ENCODE results near the gene CD207.

The CD207 gene

GRCh38 chr2:70828914-70829824 lies 6.4 kb downstream of the CD207 start:
- H3K4me3 ChIP-seq (ENCODE audit: low read depth, low read length): no peak overlapping the region
- no peaks in the 10 kb centered on the region for H3K27me3 ChIP-seq (ENCODE audit: control insufficient read depth, insufficient read depth, low read length)
- no peak overlapping the region for H3K27ac ChIP-seq (ENCODE audit: low read depth, low read length)
- H3K9me3 ChIP-seq (ENCODE audit: control insufficient read depth, insufficient read depth, low read length): no peaks in the 10 kb centered on the region
- H3K9ac ChIP-seq (ENCODE audit: low read depth, low read length): no peak overlapping the region
- H3K36me3 ChIP-seq (ENCODE audit: control insufficient read depth, insufficient read depth, low read length): no peaks in the 10 kb centered on the region
- peaks cover 5% of the 10 kb centered on the region for H3K4me1 ChIP-seq (ENCODE audit: control insufficient read depth, insufficient read depth, low read length)

- Histone ChIP-seq H3K9me3 (ENCODE audit: control insufficient read depth, insufficient read depth, low read length) (no peaks in the 10 kb centered on the region), H3K4me1 (ENCODE audit: control insufficient read depth, insufficient read depth, low read length) (peaks cover 5% of the 10 kb centered on the region), H3K27me3 (ENCODE audit: control insufficient read depth, insufficient read depth, low read length) (no peaks in the 10 kb centered on the region), H3K9ac (ENCODE audit: low read depth, low read length) (no peak overlapping the region), H3K36me3 (ENCODE audit: control insufficient read depth, insufficient read depth, low read length) (no peaks in the 10 kb centered on the region), H3K27ac (ENCODE audit: low read depth, low read length) (no peak overlapping the region), H3K4me3 (ENCODE audit: low read depth, low read length) (no peak overlapping the region)
Observed at GRCh38 chr2:70828115-70828514, 7.5 kb downstream of the CD207 start.

GRCh38 chr2:70827388-70827787 lies 8.2 kb downstream of the CD207 start:
- Histone ChIP-seq H3K9me3 (ENCODE audit: control insufficient read depth, insufficient read depth, low read length) (no peaks in the 10 kb centered on the region), H3K27me3 (ENCODE audit: control insufficient read depth, insufficient read depth, low read length) (no peaks in the 10 kb centered on the region), H3K4me1 (ENCODE audit: control insufficient read depth, insufficient read depth, low read length) (peaks cover 5% of the 10 kb centered on the region), H3K27ac (ENCODE audit: low read depth, low read length) (no peak overlapping the region), H3K4me3 (ENCODE audit: low read depth, low read length) (no peak overlapping the region), H3K9ac (ENCODE audit: low read depth, low read length) (no peak overlapping the region), H3K36me3 (ENCODE audit: control insufficient read depth, insufficient read depth, low read length) (no peaks in the 10 kb centered on the region)

- no peak overlapping the region for H3K27ac ChIP-seq (ENCODE audit: low read depth, low read length)
- H3K4me1 ChIP-seq (ENCODE audit: control insufficient read depth, insufficient read depth, low read length): peaks cover 5% of the 10 kb centered on the region
- H3K9me3 ChIP-seq (ENCODE audit: control insufficient read depth, insufficient read depth, low read length): no peaks in the 10 kb centered on the region
- H3K4me3 ChIP-seq (ENCODE audit: low read depth, low read length): no peak overlapping the region
- H3K27me3 ChIP-seq (ENCODE audit: control insufficient read depth, insufficient read depth, low read length): no peaks in the 10 kb centered on the region
- no peaks in the 10 kb centered on the region for H3K36me3 ChIP-seq (ENCODE audit: control insufficient read depth, insufficient read depth, low read length)
- no peak overlapping the region for H3K9ac ChIP-seq (ENCODE audit: low read depth, low read length)
Observed at GRCh38 chr2:70826696-70827350, 8.8 kb downstream of the CD207 start.

- Histone ChIP-seq H3K9me3 (ENCODE audit: control insufficient read depth, insufficient read depth, low read length) (no peaks in the 10 kb centered on the region), H3K4me3 (ENCODE audit: low read depth, low read length) (no peak overlapping the region), H3K27ac (ENCODE audit: low read depth, low read length) (no peak overlapping the region), H3K9ac (ENCODE audit: low read depth, low read length) (no peak overlapping the region), H3K4me1 (ENCODE audit: control insufficient read depth, insufficient read depth, low read length) (peaks cover 4% of the 10 kb centered on the region), H3K27me3 (ENCODE audit: control insufficient read depth, insufficient read depth, low read length) (no peaks in the 10 kb centered on the region), H3K36me3 (ENCODE audit: control insufficient read depth, insufficient read depth, low read length) (no peaks in the 10 kb centered on the region)
Observed at GRCh38 chr2:70823249-70823648, 12.4 kb downstream of the CD207 start.

GRCh38 chr2:70822843-70823242 lies 12.8 kb downstream of the CD207 start:
- no peak overlapping the region for H3K9ac ChIP-seq (ENCODE audit: low read depth, low read length)
- no peaks in the 10 kb centered on the region for H3K9me3 ChIP-seq (ENCODE audit: control insufficient read depth, insufficient read depth, low read length)
- no peaks in the 10 kb centered on the region for H3K27me3 ChIP-seq (ENCODE audit: control insufficient read depth, insufficient read depth, low read length)
- H3K4me1 ChIP-seq (ENCODE audit: control insufficient read depth, insufficient read depth, low read length): no peaks in the 10 kb centered on the region
- H3K27ac ChIP-seq (ENCODE audit: low read depth, low read length): no peak overlapping the region
- no peak overlapping the region for H3K4me3 ChIP-seq (ENCODE audit: low read depth, low read length)
- H3K36me3 ChIP-seq (ENCODE audit: control insufficient read depth, insufficient read depth, low read length): no peaks in the 10 kb centered on the region

GRCh38 chr2:70820499-70820898 lies 15.1 kb downstream of the CD207 start, which contains the start of gene CLEC4F:
Gene CLEC4F (minus strand): TSS chr2:70820599. CDS start chr2:70820523, 76 bp downstream.
- H3K9me3 ChIP-seq (ENCODE audit: control insufficient read depth, insufficient read depth, low read length): no peaks in the 10 kb centered on the region
- H3K36me3 ChIP-seq (ENCODE audit: control insufficient read depth, insufficient read depth, low read length): no peaks in the 10 kb centered on the region
- no peak within 1 kb of the TSS for H3K9ac ChIP-seq (ENCODE audit: low read depth, low read length)
- no peak within 1 kb of the TSS for H3K27ac ChIP-seq (ENCODE audit: low read depth, low read length)
- H3K27me3 ChIP-seq (ENCODE audit: control insufficient read depth, insufficient read depth, low read length): no peaks in the 10 kb centered on the region
- H3K4me1 ChIP-seq (ENCODE audit: control insufficient read depth, insufficient read depth, low read length): no peaks in the 10 kb centered on the region
- no peak within 1 kb of the TSS for H3K4me3 ChIP-seq (ENCODE audit: low read depth, low read length)

- Histone ChIP-seq H3K27me3 (ENCODE audit: control insufficient read depth, insufficient read depth, low read length) (no peaks in the 10 kb centered on the region), H3K36me3 (ENCODE audit: control insufficient read depth, insufficient read depth, low read length) (no peaks in the 10 kb centered on the region), H3K4me1 (ENCODE audit: control insufficient read depth, insufficient read depth, low read length) (no peaks in the 10 kb centered on the region)
Observed at GRCh38 chr2:70817284-70817954, 18.2 kb downstream of the CD207 start.

GRCh38 chr2:70816726-70817125 lies 18.9 kb downstream of the CD207 start:
- peaks cover 3% of the 10 kb centered on the region; the same call in 1 of the 2 replicates for H3K27me3 ChIP-seq (ENCODE audit: control insufficient read depth, insufficient read depth, low read length)
- no peaks in the 10 kb centered on the region for H3K4me1 ChIP-seq (ENCODE audit: control insufficient read depth, insufficient read depth, low read length)
- H3K9ac ChIP-seq (ENCODE audit: low read depth, low read length): no peak overlapping the region
- no peaks in the 10 kb centered on the region for H3K9me3 ChIP-seq (ENCODE audit: control insufficient read depth, insufficient read depth, low read length)
- H3K27ac ChIP-seq (ENCODE audit: low read depth, low read length): no peak overlapping the region
- no peaks in the 10 kb centered on the region for H3K36me3 ChIP-seq (ENCODE audit: control insufficient read depth, insufficient read depth, low read length)
- no peak overlapping the region for H3K4me3 ChIP-seq (ENCODE audit: low read depth, low read length)

More at GRCh38 chr2:70817284-70817954, 18.2 kb downstream of the CD207 start:
- Histone ChIP-seq H3K9ac (ENCODE audit: low read depth, low read length) (no peak overlapping the region), H3K9me3 (ENCODE audit: control insufficient read depth, insufficient read depth, low read length) (no peaks in the 10 kb centered on the region), H3K4me3 (ENCODE audit: low read depth, low read length) (no peak overlapping the region), H3K27ac (ENCODE audit: low read depth, low read length) (no peak overlapping the region)

- Histone ChIP-seq H3K27ac (ENCODE audit: low read depth, low read length) (no peak overlapping the region), H3K4me3 (ENCODE audit: low read depth, low read length) (no peak overlapping the region), H3K36me3 (ENCODE audit: control insufficient read depth, insufficient read depth, low read length) (no peaks in the 10 kb centered on the region), H3K4me1 (ENCODE audit: control insufficient read depth, insufficient read depth, low read length) (no peaks in the 10 kb centered on the region), H3K27me3 (ENCODE audit: control insufficient read depth, insufficient read depth, low read length) (peaks cover 5% of the 10 kb centered on the region; the same call in 1 of the 2 replicates), H3K9ac (ENCODE audit: low read depth, low read length) (no peak overlapping the region), H3K9me3 (ENCODE audit: control insufficient read depth, insufficient read depth, low read length) (no peaks in the 10 kb centered on the region)
Observed at GRCh38 chr2:70808983-70809958, 26.3 kb downstream of the CD207 start.
